Activated naive CD4-positive, alpha-beta T cell (primary cell): ENCODE measurements around the gene BCAP31.

Experiments used
- DNase-seq, 4 experiments: peaks; one replicate each; lab custom pipeline; 2025; lab: John Stamatoyannopoulos, UW

Gene BCAP31

GRCh38 chrX:153674219-153674851, 49.9 kb downstream of the BCAP31 start:
- no peak for DNase-seq

- DNase-seq, result no peak
These were observed 50.6 kb downstream of the BCAP31 start, which contains the start of gene PNCK for GRCh38 chrX:153673428-153674218. Gene PNCK, minus strand, starts transcription at chrX:153673813. Its CDS starts 737 bp downstream, at chrX:153673076.

- no peak for DNase-seq
These were observed 51.4 kb downstream of the BCAP31 start for GRCh38 chrX:153672531-153673427.

- DNase-seq, result no peak
These were observed 52.3 kb downstream of the BCAP31 start for GRCh38 chrX:153671589-153672530.

GRCh38 chrX:153670748-153671588, 53.2 kb downstream of the BCAP31 start:
- no peak for DNase-seq

GRCh38 chrX:153669901-153670731, 54.1 kb downstream of the BCAP31 start:
- DNase-seq, result no peak

GRCh38 chrX:153669174-153669890, 54.9 kb downstream of the BCAP31 start:
- peak in 3 of 4 experiments; percentile 10 to 37 (median 31) for DNase-seq

GRCh38 chrX:153668423-153669173, 55.6 kb downstream of the BCAP31 start:
- no peak for DNase-seq

- DNase-seq, result peak; percentile 64 to 78 (median 69)
These were observed 56.2 kb downstream of the BCAP31 start for GRCh38 chrX:153667956-153668396.

- no peak for DNase-seq
These were observed 56.8 kb downstream of the BCAP31 start for GRCh38 chrX:153667281-153667955.

GRCh38 chrX:153665726-153666306, 58.4 kb downstream of the BCAP31 start:
- DNase-seq, result no peak

GRCh38 chrX:153662266-153662665, 61.9 kb downstream of the BCAP31 start:
- peak in 3 of 4 experiments; percentile 10 to 45 (median 29) for DNase-seq

GRCh38 chrX:153659268-153659667, 64.9 kb downstream of the BCAP31 start:
- no peak for DNase-seq

- no peak for DNase-seq
These were observed 67.0 kb downstream of the BCAP31 start for GRCh38 chrX:153657161-153657560.

GRCh38 chrX:153653556-153653955, 70.6 kb downstream of the BCAP31 start:
- no peak for DNase-seq

GRCh38 chrX:153651540-153652079, 72.6 kb downstream of the BCAP31 start:
- DNase-seq, result no peak

GRCh38 chrX:153650959-153651358, 73.2 kb downstream of the BCAP31 start:
- DNase-seq, result no peak
